A549 (cell line): ENCODE measurements around the gene ST13. TPM values are rescaled to one million over a fixed set of nuclear protein-coding genes. Genes with fewer than 3 reads are reported as not detected.

Experiments
- ATAC-seq, 2 experiments: fragments of 200-7000 bp in 1 of 2; fragments of >200 bp in 1 of 2; cut with Nextera tagmentation in 1 of 2; cut with Tn5 transposase in 1 of 2; 3 replicates each; pipeline versions ENCODE4 v1.8.0 to v1.9.1; 2018 to 2020; ENCODE audit warnings: mild to moderate bottlenecking in 1 of 2, moderate library complexity in 1 of 2
- CTCF ChIA-PET: fragments of 300-600 bp; sonication (Branson Sonifier 250); formaldehyde crosslinking; extraction: SDS; loops from one replicate; lab custom pipeline; 2021; ENCODE audit warnings: antibody characterized with exemption, inconsistent platforms; lab: Yijun Ruan, JAX
- POLR2A ChIA-PET: fragments of 350-600 bp; formaldehyde crosslinking; extraction: SDS; loops from one replicate; lab custom pipeline; 2021; ENCODE audit warnings: antibody characterized with exemption, inconsistent platforms; lab: Yijun Ruan, JAX
- DNase-seq, 2 experiments: peaks; one replicate each; pipeline versions ENCODE4 v3.0.0 to v3.0.0-alpha.2; 2011 to 2016; ENCODE audit warnings: low read depth in 1 of 2, low spot score in 1 of 2
- FAIRE-seq: peaks from 2 replicates; lab custom pipeline; 2011; peaks lifted over from hg19 to GRCh38; lab: Jason Lieb, UNC
- H3K27ac ChIP-seq, 2 experiments: fragments of >200 bp; sonication (Bioruptor Twin); formaldehyde crosslinking; 3 replicates each; pipeline ENCODE4 v1.5.1; 2016 to 2017
- H3K4me1 ChIP-seq: fragments of >200 bp; sonication (Bioruptor Twin); formaldehyde crosslinking; 3 replicates; pipeline ENCODE4 v1.6.1; 2016
- H3K4me2 ChIP-seq: fragments of >200 bp; sonication (Bioruptor Twin); formaldehyde crosslinking; 3 replicates; pipeline ENCODE4 v1.6.1; 2016
- H3K4me3 ChIP-seq: fragments of >200 bp; sonication (Bioruptor Twin); formaldehyde crosslinking; 3 replicates; pipeline ENCODE4 v1.5.1; 2016
- H3K9me3 ChIP-seq: fragments of >200 bp; sonication (Bioruptor Twin); formaldehyde crosslinking; 3 replicates; pipeline ENCODE4 v1.6.1; 2016
- BHLHE40 ChIP-seq: IDR thresholded peaks from 2 replicates; pipeline ENCODE4 v1.6.1; 2012; ENCODE audit warnings: low read depth, low read length, inconsistent platforms
- CHD4 ChIP-seq: fragments of 200-600 bp; sonication (generic); IDR thresholded peaks from 2 replicates; pipeline ENCODE4 v1.6.1; 2016; ENCODE audit warnings: antibody characterized with exemption, mild to moderate bottlenecking, borderline replicate concordance
- EHF ChIP-seq: fragments of 250-450 bp; sonication (Bioruptor Pico); IDR thresholded peaks from 2 replicates; pipeline ENCODE4 v1.5.0; 2020; ENCODE audit warnings: mild to moderate bottlenecking
- FOSB ChIP-seq: fragments of 250-450 bp; sonication (Bioruptor Pico); IDR thresholded peaks from 2 replicates; pipeline ENCODE4 v1.5.0; 2020; ENCODE audit warnings: mild to moderate bottlenecking, moderate library complexity
- HEYL ChIP-seq: fragments of 250-450 bp; sonication (Bioruptor Pico); IDR thresholded peaks from 2 replicates; pipeline ENCODE4 v1.8.0; 2021; ENCODE audit warnings: mild to moderate bottlenecking, moderate library complexity
- HMGXB4 ChIP-seq: fragments of 250-450 bp; sonication (Bioruptor Pico); IDR thresholded peaks from 2 replicates; pipeline ENCODE4 v1.5.0; 2021; ENCODE audit warnings: mild to moderate bottlenecking, moderate library complexity, borderline replicate concordance
- HOXB13 ChIP-seq: fragments of 250-450 bp; sonication (Bioruptor Pico); IDR thresholded peaks from 2 replicates; pipeline ENCODE4 v1.5.0; 2020; ENCODE audit warnings: low read depth, mild to moderate bottlenecking, moderate library complexity
- JUN ChIP-seq, 2 experiments: fragments of >200 bp; sonication (Bioruptor Twin); formaldehyde crosslinking; IDR thresholded peaks; 2 replicates in 1 of 2; 3 replicates in 1 of 2; pipeline ENCODE4 v1.6.1; 2016 to 2017
- MAFK ChIP-seq: fragments of 450-650 bp; IDR thresholded peaks from 2 replicates; pipeline ENCODE4 v1.6.1; 2014; ENCODE audit not compliant: partially characterized antibody
- NFE2L2 ChIP-seq: fragments of 150-350 bp; conservative IDR thresholded peaks from 2 replicates; pipeline ENCODE4 v1.6.1; 2014; ENCODE audit warnings: low read length
- NPAS2 ChIP-seq: fragments of 250-450 bp; sonication (Bioruptor Pico); IDR thresholded peaks from 2 replicates; pipeline ENCODE4 v1.8.0; 2022; ENCODE audit warnings: mild to moderate bottlenecking, moderate library complexity, borderline replicate concordance
- NR3C1 ChIP-seq: fragments of >200 bp; sonication (Bioruptor Twin); formaldehyde crosslinking; IDR thresholded peaks from 3 replicates; pipeline ENCODE4 v1.6.1; 2017
- PBX3 ChIP-seq: IDR thresholded peaks from 2 replicates; pipeline ENCODE4 v1.6.1; 2012
- POLR2A ChIP-seq: IDR thresholded peaks from 2 replicates; pipeline ENCODE4 v1.6.1; 2012; ENCODE audit warnings: mild to moderate bottlenecking, low read length
- RARB ChIP-seq: fragments of 250-450 bp; sonication (Bioruptor Pico); IDR thresholded peaks from 2 replicates; pipeline ENCODE4 v1.8.0; 2021; ENCODE audit warnings: mild to moderate bottlenecking, moderate library complexity
- REST ChIP-seq: fragments of 200-600 bp; sonication (generic); IDR thresholded peaks from 2 replicates; pipeline ENCODE4 v1.6.1; 2016; ENCODE audit warnings: antibody characterized with exemption, mild to moderate bottlenecking, moderate library complexity
- SMC3 ChIP-seq: fragments of >200 bp; sonication (Bioruptor Twin); formaldehyde crosslinking; IDR thresholded peaks from 3 replicates; pipeline ENCODE4 v1.6.1; 2018; ENCODE audit warnings: inconsistent platforms
- ZC3H11A ChIP-seq: fragments of 450-650 bp; IDR thresholded peaks from 2 replicates; pipeline ENCODE4 v1.6.1; 2014; ENCODE audit warnings: antibody characterized with exemption, mild to moderate bottlenecking
- ZNF302 ChIP-seq: fragments of 250-450 bp; sonication (Bioruptor Pico); IDR thresholded peaks from 2 replicates; pipeline ENCODE4 v1.9.0; 2021; ENCODE audit warnings: inconsistent platforms, mild to moderate bottlenecking, moderate library complexity
- WGBS: methylation state at CpG from one replicate; pipeline ENCODE4 v1.1.6; 2017; ENCODE audit errors: missing lambda C conversion rate; 5-methylcytosine and 5-hydroxymethylcytosine counted together
- polyA plus RNA-seq, 4 experiments: library from polyadenylated mRNA; depleted of rRNA in 3 of 4; stranded (reverse); fragments of >200 nt; fragmentation: RNase III in 1 of 4; extraction: RNeasy Plus Mini Kit Qiagen cat#74134 plus additional on column Dnase treatment in 1 of 4; gene quantifications; 2 replicates in 3 of 4; 3 replicates in 1 of 4; pipeline ENCODE4 v1.2.3, GENCODE V29; 2011 to 2017
- TF ChIP-seq, protein P1 (sequence below): fragments of 450-650 bp; IDR thresholded peaks from 2 replicates; pipeline ENCODE4 v1.6.1; 2014; ENCODE audit warnings: antibody characterized with exemption

Gene ST13
- polyA plus RNA-seq, 2 of the 4 experiments (the other 2 are of a cell fraction) = 181 to 227 TPM

DNA sequence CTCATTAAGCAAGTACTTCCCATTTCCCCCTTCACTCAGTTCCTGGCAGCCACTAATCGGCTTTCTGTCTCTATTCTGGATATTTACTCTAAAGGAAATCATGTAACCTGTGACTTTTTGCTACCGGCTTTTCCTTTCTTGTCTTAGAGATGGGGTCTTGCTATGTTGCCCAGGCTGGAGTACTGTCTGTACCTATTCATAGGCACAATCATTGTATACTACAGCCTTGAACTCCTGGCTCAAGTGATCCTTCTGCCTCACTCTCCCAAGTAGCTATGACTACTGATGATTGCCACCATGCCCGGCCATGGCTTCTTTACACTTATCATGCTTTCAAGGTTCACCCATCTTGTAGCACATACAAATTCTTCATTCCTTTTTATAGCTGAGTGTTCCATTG, 49.7 kb downstream of the ST13 start:
- Histone ChIP-seq H3K9me3 (no peaks in the 10 kb centered on the region), H3K27ac (no peak overlapping the region), H3K4me1 (0 out of 3 replicates have a peak, but pooled peaks cover 4% of the 10 kb centered on the region)
- 88% methylated on average over 3 of the region's 3 CpGs for WGBS
- CTCF ChIA-PET = no interaction called here
- POLR2A ChIA-PET = no interaction called here
- no peak for FAIRE-seq
- DNase-seq = no peak
- no peak for ATAC-seq
- TF ChIP-seq ZC3H11A = no peak
- no peak for TF ChIP-seq CHD4
- no peak for TF ChIP-seq SMC3
- TF ChIP-seq, all 56 proteins: peak for 0
- Histone ChIP-seq H3K4me3 (no peak overlapping the region), H3K4me2 (no peak overlapping the region)

DNA sequence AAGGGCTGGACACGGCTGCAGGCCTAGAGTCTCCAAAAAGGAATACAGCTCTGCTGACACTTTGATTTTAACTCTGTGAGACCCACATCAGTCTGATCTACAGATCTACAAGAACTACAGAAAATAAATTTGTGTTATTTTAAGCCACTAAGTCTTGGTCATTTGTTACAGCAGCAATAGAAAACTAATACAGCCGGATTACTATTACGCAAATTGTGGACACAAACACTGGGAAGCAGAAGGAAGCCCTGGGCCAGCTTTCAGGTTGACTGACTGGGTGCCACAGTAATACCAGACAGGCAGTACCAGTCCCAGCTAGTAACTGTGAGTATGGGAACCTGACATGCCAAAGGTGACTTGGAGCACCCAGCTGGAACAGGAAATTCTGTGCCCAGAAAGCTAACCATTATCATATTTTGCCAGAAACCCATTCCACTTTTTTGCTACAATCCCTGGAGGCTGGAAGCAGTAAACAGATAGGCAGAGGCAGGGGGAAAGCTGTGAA, 50.7 kb downstream of the ST13 start:
- POLR2A ChIA-PET = no interaction called here

More for the DNA sequence above, 50.7 kb downstream of the ST13 start:
- Histone ChIP-seq H3K9me3 (no peaks in the 10 kb centered on the region), H3K4me1 (0 out of 3 replicates have a peak, but pooled peaks cover 4% of the 10 kb centered on the region), H3K4me2 (no peak overlapping the region), H3K27ac (no peak overlapping the region), H3K4me3 (no peak overlapping the region)
- TF ChIP-seq HMGXB4 (no peak), RARB (CRISPR knock-in tag) (no peak), REST (no peak), FOSB (CRISPR knock-in tag) (no peak), BHLHE40 (no peak), HEYL (CRISPR knock-in tag) (no peak), NR3C1 (no peak), NPAS2 (no peak), MAFK (no peak), ZC3H11A (no peak), JUN (IDR thresholded peaks at IDR 0.05) (no peak), PBX3 (no peak), CHD4 (no peak), HOXB13 (CRISPR knock-in tag) (no peak), ZNF302 (no peak), POLR2A (no peak), NFE2L2 (no peak), EHF (CRISPR knock-in tag) (no peak)
- TF ChIP-seq, protein P1, sequence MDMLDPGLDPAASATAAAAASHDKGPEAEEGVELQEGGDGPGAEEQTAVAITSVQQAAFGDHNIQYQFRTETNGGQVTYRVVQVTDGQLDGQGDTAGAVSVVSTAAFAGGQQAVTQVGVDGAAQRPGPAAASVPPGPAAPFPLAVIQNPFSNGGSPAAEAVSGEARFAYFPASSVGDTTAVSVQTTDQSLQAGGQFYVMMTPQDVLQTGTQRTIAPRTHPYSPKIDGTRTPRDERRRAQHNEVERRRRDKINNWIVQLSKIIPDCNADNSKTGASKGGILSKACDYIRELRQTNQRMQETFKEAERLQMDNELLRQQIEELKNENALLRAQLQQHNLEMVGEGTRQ = no peak
- WGBS = 98% methylated on average over 3 of the region's 3 CpGs
- no peak for FAIRE-seq
- ATAC-seq = no peak
- no peak for DNase-seq
- CTCF ChIA-PET = interaction anchor here (0.7 to 1.2 kb wide), 2 partner anchors 20 to 45 kb away, joined by 3 read pairs; no protein-coding TSS in a partner anchor
